T-helper 9 cell (primary cell): ENCODE measurements around the gene CCRL2.
"Not testable (repeated sequence)": the region's sequence is repeated elsewhere in the genome, so short reads cannot be mapped to it uniquely, and the experiment has no call there.

Source experiments
- DNase-seq: peaks from one replicate; pipeline ENCODE4 v3.0.0-alpha.2; 2020

The CCRL2 gene

GRCh38 chr3:46406443-46406787 is 644 bp upstream of the CCRL2 start:
- no peak for DNase-seq

GRCh38 chr3:46407970-46408369 is 911 bp downstream of the CCRL2 start:
- no peak for DNase-seq

- DNase-seq, result no peak
These were observed 1.8 kb downstream of the CCRL2 start for GRCh38 chr3:46408853-46409252.

GRCh38 chr3:46409739-46410489 is 2.9 kb downstream of the CCRL2 start:
- DNase-seq, result no peak

- no peak for DNase-seq
These were observed 3.6 kb downstream of the CCRL2 start for GRCh38 chr3:46410669-46411068.

- DNase-seq, result no peak
These were observed 4.2 kb downstream of the CCRL2 start for GRCh38 chr3:46411271-46411670.

GRCh38 chr3:46412786-46413298 is 5.8 kb downstream of the CCRL2 start:
- no peak for DNase-seq

GRCh38 chr3:46413951-46414350 is 6.9 kb downstream of the CCRL2 start:
- DNase-seq, result no peak

- DNase-seq, result no peak
These were observed 7.7 kb downstream of the CCRL2 start for GRCh38 chr3:46414739-46415138.

- no peak for DNase-seq
These were observed 9.2 kb downstream of the CCRL2 start for GRCh38 chr3:46416125-46416810.

GRCh38 chr3:46416811-46417510 is 9.9 kb downstream of the CCRL2 start:
- no peak for DNase-seq

- DNase-seq, result no peak
These were observed 11.0 kb downstream of the CCRL2 start for GRCh38 chr3:46417841-46418611.

- DNase-seq, result no peak
These were observed 12.8 kb downstream of the CCRL2 start for GRCh38 chr3:46419816-46420215.

- no peak for DNase-seq
These were observed 13.9 kb downstream of the CCRL2 start for GRCh38 chr3:46420931-46421330.

- DNase-seq, result no peak
These were observed 15.6 kb downstream of the CCRL2 start for GRCh38 chr3:46422617-46423016.

GRCh38 chr3:46423588-46423987 is 16.5 kb downstream of the CCRL2 start:
- DNase-seq, result no peak

GRCh38 chr3:46426476-46426875 is 19.4 kb downstream of the CCRL2 start:
- DNase-seq, result not testable (repeated sequence)

- DNase-seq, result not testable (repeated sequence)
These were observed 20.3 kb downstream of the CCRL2 start for GRCh38 chr3:46427404-46427803.

- no peak for DNase-seq
These were observed 21.1 kb downstream of the CCRL2 start for GRCh38 chr3:46427916-46428833.

- no peak for DNase-seq
These were observed 22.2 kb downstream of the CCRL2 start for GRCh38 chr3:46429250-46429649.

- no peak for DNase-seq
These were observed 22.6 kb downstream of the CCRL2 start for GRCh38 chr3:46429671-46430070.

GRCh38 chr3:46430879-46431278 is 23.8 kb downstream of the CCRL2 start:
- not testable (repeated sequence) for DNase-seq
